ENCODE measurements around the gene GBF1.
A peak's percentile ranks its signal among the peaks of the same experiment; 100 is the strongest.

GRCh38 chr10:102230861-102231356 is 14.4 kb upstream of the GBF1 start:
- TF ChIP-seq POLR2A (IDR thresholded peaks at IDR 0.05), result no peak
- TF ChIP-seq CTCF (IDR thresholded peaks at IDR 0.05), result peak in 1 of 7 experiments; percentile 19

All from stomach (tissue), 4 donors.